HEK293 (cell line): ENCODE measurements around the gene APOBEC2.

Experiments used
- KLF1 ChIP-seq: fragments of 450-650 bp; formaldehyde crosslinking; IDR thresholded peaks from 2 replicates; pipeline ENCODE4 v1.5.1; 2016; ENCODE audit warnings: missing biosample characterization, missing genetic modification characterization
- MZF1 ChIP-seq: fragments of 450-650 bp; formaldehyde crosslinking; IDR thresholded peaks from 2 replicates; pipeline ENCODE4 v1.5.1; 2017; ENCODE audit warnings: missing biosample characterization, missing genetic modification characterization, borderline replicate concordance
- SP7 ChIP-seq: fragments of 450-650 bp; formaldehyde crosslinking; IDR thresholded peaks from 2 replicates; pipeline ENCODE4 v1.5.1; 2016; ENCODE audit warnings: missing biosample characterization, missing genetic modification characterization
- ZBTB17 ChIP-seq: fragments of 450-650 bp; formaldehyde crosslinking; IDR thresholded peaks from 2 replicates; pipeline ENCODE4 v1.5.1; 2016; ENCODE audit warnings: missing biosample characterization, missing genetic modification characterization
- ZFP3 ChIP-seq: fragments of 450-650 bp; formaldehyde crosslinking; IDR thresholded peaks from 2 replicates; pipeline ENCODE4 v1.5.1; 2016; ENCODE audit warnings: low read depth, missing biosample characterization, missing genetic modification characterization
- ZNF274 ChIP-seq, 2 experiments: fragments of 200-500 bp in 1 of 2; fragments of 450-650 bp in 1 of 2; sonication (Bioruptor generic) in 1 of 2; formaldehyde crosslinking in 1 of 2; IDR thresholded peaks; 2 replicates each; pipeline versions ENCODE4 v1.5.1 to v1.6.1; 2014 to 2016; ENCODE audit warnings: borderline replicate concordance in 1 of 2, inconsistent platforms in 1 of 2, low read length in 1 of 2, missing biosample characterization in 1 of 2, missing genetic modification characterization in 1 of 2
- ZNF449 ChIP-seq: fragments of 450-650 bp; formaldehyde crosslinking; IDR thresholded peaks from 2 replicates; pipeline ENCODE4 v1.5.1; 2017; ENCODE audit warnings: missing biosample characterization, mild to moderate bottlenecking, missing genetic modification characterization, moderate library complexity
- ZNF510 ChIP-seq: fragments of 450-650 bp; formaldehyde crosslinking; IDR thresholded peaks from 2 replicates; pipeline ENCODE4 v1.5.1; 2018; ENCODE audit warnings: mild to moderate bottlenecking, missing genetic modification characterization, missing biosample characterization; ENCODE audit not compliant: insufficient replicate concordance
- ZNF623 ChIP-seq: fragments of 450-650 bp; formaldehyde crosslinking; IDR thresholded peaks from 2 replicates; pipeline ENCODE4 v1.5.1; 2016; ENCODE audit warnings: missing biosample characterization, missing genetic modification characterization
- ZNF704 ChIP-seq: fragments of 450-650 bp; formaldehyde crosslinking; IDR thresholded peaks from 2 replicates; pipeline ENCODE4 v1.5.1; 2016; ENCODE audit warnings: missing biosample characterization, missing genetic modification characterization
- ZNF707 ChIP-seq: fragments of 450-650 bp; formaldehyde crosslinking; IDR thresholded peaks from 2 replicates; pipeline ENCODE4 v1.5.1; 2016; ENCODE audit warnings: missing biosample characterization, missing genetic modification characterization
- TF ChIP-seq, protein P1 (sequence below): fragments of 450-650 bp; formaldehyde crosslinking; IDR thresholded peaks from 2 replicates; pipeline ENCODE4 v1.5.1; 2016; ENCODE audit warnings: missing biosample characterization, missing genetic modification characterization
- TF ChIP-seq, protein P2 (sequence below): fragments of 450-650 bp; formaldehyde crosslinking; IDR thresholded peaks from 2 replicates; pipeline ENCODE4 v1.5.1; 2016; ENCODE audit warnings: missing biosample characterization, missing genetic modification characterization

GRCh38 chr6:41056768-41057490 lies 3.9 kb downstream of the APOBEC2 start:
- TF ChIP-seq, protein P1, sequence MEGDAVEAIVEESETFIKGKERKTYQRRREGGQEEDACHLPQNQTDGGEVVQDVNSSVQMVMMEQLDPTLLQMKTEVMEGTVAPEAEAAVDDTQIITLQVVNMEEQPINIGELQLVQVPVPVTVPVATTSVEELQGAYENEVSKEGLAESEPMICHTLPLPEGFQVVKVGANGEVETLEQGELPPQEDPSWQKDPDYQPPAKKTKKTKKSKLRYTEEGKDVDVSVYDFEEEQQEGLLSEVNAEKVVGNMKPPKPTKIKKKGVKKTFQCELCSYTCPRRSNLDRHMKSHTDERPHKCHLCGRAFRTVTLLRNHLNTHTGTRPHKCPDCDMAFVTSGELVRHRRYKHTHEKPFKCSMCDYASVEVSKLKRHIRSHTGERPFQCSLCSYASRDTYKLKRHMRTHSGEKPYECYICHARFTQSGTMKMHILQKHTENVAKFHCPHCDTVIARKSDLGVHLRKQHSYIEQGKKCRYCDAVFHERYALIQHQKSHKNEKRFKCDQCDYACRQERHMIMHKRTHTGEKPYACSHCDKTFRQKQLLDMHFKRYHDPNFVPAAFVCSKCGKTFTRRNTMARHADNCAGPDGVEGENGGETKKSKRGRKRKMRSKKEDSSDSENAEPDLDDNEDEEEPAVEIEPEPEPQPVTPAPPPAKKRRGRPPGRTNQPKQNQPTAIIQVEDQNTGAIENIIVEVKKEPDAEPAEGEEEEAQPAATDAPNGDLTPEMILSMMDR (tag by site-specific recombination): no peak
- TF ChIP-seq, protein P2, sequence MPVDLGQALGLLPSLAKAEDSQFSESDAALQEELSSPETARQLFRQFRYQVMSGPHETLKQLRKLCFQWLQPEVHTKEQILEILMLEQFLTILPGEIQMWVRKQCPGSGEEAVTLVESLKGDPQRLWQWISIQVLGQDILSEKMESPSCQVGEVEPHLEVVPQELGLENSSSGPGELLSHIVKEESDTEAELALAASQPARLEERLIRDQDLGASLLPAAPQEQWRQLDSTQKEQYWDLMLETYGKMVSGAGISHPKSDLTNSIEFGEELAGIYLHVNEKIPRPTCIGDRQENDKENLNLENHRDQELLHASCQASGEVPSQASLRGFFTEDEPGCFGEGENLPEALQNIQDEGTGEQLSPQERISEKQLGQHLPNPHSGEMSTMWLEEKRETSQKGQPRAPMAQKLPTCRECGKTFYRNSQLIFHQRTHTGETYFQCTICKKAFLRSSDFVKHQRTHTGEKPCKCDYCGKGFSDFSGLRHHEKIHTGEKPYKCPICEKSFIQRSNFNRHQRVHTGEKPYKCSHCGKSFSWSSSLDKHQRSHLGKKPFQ (tag by site-specific recombination): no peak
- TF ChIP-seq ZNF704 (tag by site-specific recombination): no peak
- no peak for TF ChIP-seq ZNF707
- TF ChIP-seq ZFP3 (tag by site-specific recombination): no peak
- no peak for TF ChIP-seq ZNF623 (tag by site-specific recombination)
- no peak for TF ChIP-seq ZNF274 (IDR thresholded peaks at IDR 0.05; ENCODE audit: low read length)
- no peak for TF ChIP-seq ZNF274 (tag by site-specific recombination; IDR thresholded peaks at IDR 0.05; ENCODE audit: borderline replicate concordance)
- TF ChIP-seq MZF1: no peak
- TF ChIP-seq KLF1 (tag by site-specific recombination): no peak
- no peak for TF ChIP-seq SP7 (tag by site-specific recombination)
- TF ChIP-seq ZNF510 (tag by site-specific recombination): no peak
- TF ChIP-seq ZBTB17 (tag by site-specific recombination): no peak
- no peak for TF ChIP-seq ZNF449 (tag by site-specific recombination)
